HEK293 (cell line): ENCODE measurements around the gene NCKAP5.

ENCODE experiments used
- CTCF ChIA-PET: fragments of 350-600 bp; formaldehyde crosslinking; extraction: SDS; loops from one replicate; lab custom pipeline; 2021; ENCODE audit warnings: antibody characterized with exemption; lab: Yijun Ruan, JAX
- POLR2A ChIA-PET: fragments of 300-600 bp; formaldehyde crosslinking; extraction: SDS; loops from one replicate; lab custom pipeline; 2020; ENCODE audit warnings: antibody characterized with exemption, inconsistent platforms; lab: Yijun Ruan, JAX
- H3K27ac ChIP-seq: fragments of 200-500 bp; sonication (Bioruptor generic); 2 replicates; pipeline ENCODE4 v1.5.1; 2014; ENCODE audit warnings: low read depth, low read length, control low read depth, inconsistent platforms; ENCODE audit errors: extremely low read depth
- H3K36me3 ChIP-seq, 2 experiments: fragments of 200-500 bp in 1 of 2; sonication (Bioruptor generic) in 1 of 2; 1 replicate in 1 of 2; 2 replicates in 1 of 2; pipeline ENCODE4 v1.5.1; 2014 to 2017; ENCODE audit warnings: inconsistent platforms in 2 of 2, low read length in 2 of 2; ENCODE audit not compliant: control insufficient read depth in 2 of 2, insufficient read depth in 1 of 2
- H3K4me1 ChIP-seq: fragments of 200-500 bp; sonication (Bioruptor generic); 2 replicates; pipeline ENCODE4 v1.5.1; 2014; ENCODE audit warnings: mild to moderate bottlenecking, low read length, inconsistent platforms; ENCODE audit not compliant: control insufficient read depth, insufficient read depth
- H3K4me3 ChIP-seq: 2 replicates; pipeline ENCODE4 v1.5.1; 2011; ENCODE audit warnings: low read depth, mild to moderate bottlenecking, control low read depth, low read length, moderate library complexity
- H3K9me3 ChIP-seq: fragments of 200-500 bp; sonication (Bioruptor generic); 2 replicates; pipeline ENCODE4 v1.5.1; 2014; ENCODE audit warnings: low read depth, low read length, inconsistent platforms; ENCODE audit not compliant: control insufficient read depth, insufficient read depth
- KLF9 ChIP-seq: fragments of 450-650 bp; formaldehyde crosslinking; IDR thresholded peaks from 2 replicates; pipeline ENCODE4 v1.5.1; 2016; ENCODE audit warnings: missing biosample characterization, missing genetic modification characterization, low read depth
- SP7 ChIP-seq: fragments of 450-650 bp; formaldehyde crosslinking; IDR thresholded peaks from 2 replicates; pipeline ENCODE4 v1.5.1; 2016; ENCODE audit warnings: missing biosample characterization, missing genetic modification characterization
- ZEB2 ChIP-seq: fragments of 450-650 bp; formaldehyde crosslinking; IDR thresholded peaks from 2 replicates; pipeline ENCODE4 v1.5.1; 2016; ENCODE audit warnings: missing biosample characterization, missing genetic modification characterization
- ZFP41 ChIP-seq: fragments of 450-650 bp; formaldehyde crosslinking; IDR thresholded peaks from 2 replicates; pipeline ENCODE4 v1.5.1; 2016; ENCODE audit warnings: missing biosample characterization, missing genetic modification characterization, borderline replicate concordance
- ZFP69B ChIP-seq: fragments of 450-650 bp; formaldehyde crosslinking; IDR thresholded peaks from 2 replicates; pipeline ENCODE4 v1.5.1; 2016; ENCODE audit warnings: missing biosample characterization, missing genetic modification characterization
- ZNF10 ChIP-seq: fragments of 450-650 bp; formaldehyde crosslinking; IDR thresholded peaks from 2 replicates; pipeline ENCODE4 v1.5.1; 2017; ENCODE audit warnings: missing biosample characterization, missing genetic modification characterization
- ZNF248 ChIP-seq: fragments of 450-650 bp; formaldehyde crosslinking; IDR thresholded peaks from 2 replicates; pipeline ENCODE4 v1.5.1; 2017; ENCODE audit warnings: missing biosample characterization, missing genetic modification characterization
- ZNF274 ChIP-seq, 2 experiments: fragments of 200-500 bp in 1 of 2; fragments of 450-650 bp in 1 of 2; sonication (Bioruptor generic) in 1 of 2; formaldehyde crosslinking in 1 of 2; IDR thresholded peaks; 2 replicates each; pipeline versions ENCODE4 v1.5.1 to v1.6.1; 2014 to 2016; ENCODE audit warnings: borderline replicate concordance in 1 of 2, inconsistent platforms in 1 of 2, low read length in 1 of 2, missing biosample characterization in 1 of 2, missing genetic modification characterization in 1 of 2
- ZNF335 ChIP-seq: fragments of 450-650 bp; formaldehyde crosslinking; conservative IDR thresholded peaks from 2 replicates; pipeline ENCODE4 v1.5.1; 2016; ENCODE audit warnings: missing biosample characterization, missing genetic modification characterization
- ZNF350 ChIP-seq: fragments of 450-650 bp; formaldehyde crosslinking; IDR thresholded peaks from 2 replicates; pipeline ENCODE4 v1.5.0; 2017; ENCODE audit warnings: missing biosample characterization, mild to moderate bottlenecking, missing genetic modification characterization
- ZNF37A ChIP-seq: fragments of 450-650 bp; IDR thresholded peaks from 2 replicates; pipeline ENCODE4 v1.5.1; 2018; ENCODE audit warnings: missing biosample characterization, missing genetic modification characterization
- ZNF423 ChIP-seq: fragments of 450-650 bp; formaldehyde crosslinking; IDR thresholded peaks from 2 replicates; pipeline ENCODE4 v1.5.1; 2016; ENCODE audit warnings: missing biosample characterization, missing genetic modification characterization
- ZNF48 ChIP-seq: fragments of 450-650 bp; formaldehyde crosslinking; IDR thresholded peaks from 2 replicates; pipeline ENCODE4 v1.5.1; 2016; ENCODE audit warnings: missing biosample characterization, missing genetic modification characterization
- ZNF530 ChIP-seq: fragments of 450-650 bp; formaldehyde crosslinking; IDR thresholded peaks from 2 replicates; pipeline ENCODE4 v1.5.1; 2016; ENCODE audit warnings: low read depth, missing biosample characterization, missing genetic modification characterization
- ZNF623 ChIP-seq: fragments of 450-650 bp; formaldehyde crosslinking; IDR thresholded peaks from 2 replicates; pipeline ENCODE4 v1.5.1; 2016; ENCODE audit warnings: missing biosample characterization, missing genetic modification characterization
- ZNF701 ChIP-seq: fragments of 450-650 bp; formaldehyde crosslinking; IDR thresholded peaks from 2 replicates; pipeline ENCODE4 v1.5.1; 2016; ENCODE audit warnings: missing biosample characterization, missing genetic modification characterization
- ZNF76 ChIP-seq: fragments of 450-650 bp; formaldehyde crosslinking; IDR thresholded peaks from 2 replicates; pipeline ENCODE4; 2016; ENCODE audit warnings: low read depth, missing biosample characterization, missing genetic modification characterization, borderline replicate concordance
- ZNF776 ChIP-seq: fragments of 450-650 bp; formaldehyde crosslinking; IDR thresholded peaks from 2 replicates; pipeline ENCODE4 v1.5.0; 2017; ENCODE audit warnings: missing biosample characterization, missing genetic modification characterization, borderline replicate concordance
- ZNF777 ChIP-seq: fragments of 450-650 bp; formaldehyde crosslinking; IDR thresholded peaks from 2 replicates; pipeline ENCODE4 v1.5.1; 2017; ENCODE audit warnings: missing biosample characterization, missing genetic modification characterization, borderline replicate concordance
- ZSCAN23 ChIP-seq: fragments of 450-650 bp; formaldehyde crosslinking; IDR thresholded peaks from 2 replicates; pipeline ENCODE4 v1.5.1; 2016; ENCODE audit warnings: missing biosample characterization, missing genetic modification characterization
- ZSCAN30 ChIP-seq: fragments of 450-650 bp; IDR thresholded peaks from 2 replicates; pipeline ENCODE4 v1.5.1; 2018; ENCODE audit warnings: missing biosample characterization, mild to moderate bottlenecking, missing genetic modification characterization, moderate library complexity
- TF ChIP-seq, protein P1 (sequence below): sonication (generic); formaldehyde crosslinking; IDR thresholded peaks from 2 replicates; pipeline ENCODE4 v1.8.1; 2022; ENCODE audit warnings: mild to moderate bottlenecking, moderate library complexity, missing genetic modification reagents
- TF ChIP-seq, protein P2 (sequence below): fragments of 450-650 bp; formaldehyde crosslinking; IDR thresholded peaks from 2 replicates; pipeline ENCODE4 v1.5.1; 2016; ENCODE audit warnings: missing biosample characterization, missing genetic modification characterization
- TF ChIP-seq, protein P3 (sequence below): fragments of 450-650 bp; formaldehyde crosslinking; IDR thresholded peaks from 2 replicates; pipeline ENCODE4 v1.5.1; 2016; ENCODE audit warnings: missing biosample characterization, missing genetic modification characterization
- TF ChIP-seq, protein P4 (sequence below): fragments of 450-650 bp; formaldehyde crosslinking; IDR thresholded peaks from 2 replicates; pipeline ENCODE4 v1.5.1; 2016; ENCODE audit warnings: missing biosample characterization, missing genetic modification characterization
- TF ChIP-seq, protein P5 (sequence below): fragments of 450-650 bp; formaldehyde crosslinking; IDR thresholded peaks from 2 replicates; pipeline ENCODE4 v1.5.1; 2016; ENCODE audit warnings: missing biosample characterization, missing genetic modification characterization

Gene NCKAP5

DNA sequence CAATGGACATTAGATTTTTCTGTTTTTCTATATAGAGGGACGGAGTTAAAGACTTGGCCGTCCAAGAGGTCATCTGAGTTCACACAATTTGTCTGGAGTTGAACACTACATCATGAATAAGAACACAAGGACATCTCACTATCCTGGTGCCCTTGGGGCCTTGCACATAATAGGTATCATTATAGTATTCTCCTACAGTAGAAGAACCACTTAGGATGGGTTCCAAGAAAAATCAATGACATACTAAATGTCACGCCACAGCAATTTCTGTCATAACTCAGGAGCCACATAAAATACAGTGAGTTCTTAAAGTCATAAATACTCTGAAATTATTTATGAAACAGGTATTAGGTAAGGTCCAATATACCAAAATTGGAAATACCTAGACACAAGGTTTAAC lies 154.4 kb downstream of the NCKAP5 start (continued):
- TF ChIP-seq, protein P1, sequence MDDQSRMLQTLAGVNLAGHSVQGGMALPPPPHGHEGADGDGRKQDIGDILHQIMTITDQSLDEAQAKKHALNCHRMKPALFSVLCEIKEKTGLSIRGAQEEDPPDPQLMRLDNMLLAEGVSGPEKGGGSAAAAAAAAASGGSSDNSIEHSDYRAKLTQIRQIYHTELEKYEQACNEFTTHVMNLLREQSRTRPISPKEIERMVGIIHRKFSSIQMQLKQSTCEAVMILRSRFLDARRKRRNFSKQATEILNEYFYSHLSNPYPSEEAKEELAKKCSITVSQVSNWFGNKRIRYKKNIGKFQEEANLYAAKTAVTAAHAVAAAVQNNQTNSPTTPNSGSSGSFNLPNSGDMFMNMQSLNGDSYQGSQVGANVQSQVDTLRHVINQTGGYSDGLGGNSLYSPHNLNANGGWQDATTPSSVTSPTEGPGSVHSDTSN: no peak
- no peak for TF ChIP-seq ZNF776 (tag by site-specific recombination)
- no peak for TF ChIP-seq ZNF248 (tag by site-specific recombination)
- TF ChIP-seq ZNF701 (tag by site-specific recombination): no peak
- no peak for TF ChIP-seq ZNF10 (tag by site-specific recombination)
- no peak for TF ChIP-seq ZNF76
- no peak for TF ChIP-seq ZSCAN23 (tag by site-specific recombination)

DNA sequence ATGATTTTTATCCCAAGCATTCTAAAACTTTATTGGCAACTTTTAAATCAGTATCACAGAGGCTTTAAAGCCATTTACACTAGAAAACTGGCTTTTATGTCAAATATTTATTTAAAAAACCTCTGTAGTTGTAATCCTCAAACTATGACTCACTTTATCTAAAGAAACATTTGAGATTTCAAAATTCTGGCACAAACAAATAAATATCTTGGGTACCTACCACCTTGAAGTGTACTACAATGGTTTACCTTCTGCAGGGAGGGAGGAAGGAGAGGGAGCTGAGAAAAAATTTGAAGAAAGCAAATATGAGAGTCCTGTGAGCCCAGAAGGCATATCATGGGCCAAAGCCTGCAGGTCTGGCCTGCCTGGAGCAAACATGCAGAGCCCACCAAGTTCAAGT lies 155.6 kb downstream of the NCKAP5 start:
- POLR2A ChIA-PET: no interaction called here
- TF ChIP-seq ZNF37A (no peak), ZFP41 (tag by site-specific recombination) (no peak), ZNF274 (IDR thresholded peaks at IDR 0.05; ENCODE audit: low read length) (no peak), ZNF274 (tag by site-specific recombination; IDR thresholded peaks at IDR 0.05; ENCODE audit: borderline replicate concordance) (no peak), ZEB2 (no peak), ZNF423 (tag by site-specific recombination) (no peak), ZSCAN30 (tag by site-specific recombination) (no peak), ZNF48 (no peak), ZNF623 (no peak), ZFP69B (tag by site-specific recombination) (no peak), SP7 (tag by site-specific recombination) (no peak), ZNF350 (tag by site-specific recombination) (no peak), ZNF777 (no peak), ZNF530 (tag by site-specific recombination) (no peak), ZNF335 (no peak), KLF9 (tag by site-specific recombination) (no peak)
- TF ChIP-seq, protein P2, sequence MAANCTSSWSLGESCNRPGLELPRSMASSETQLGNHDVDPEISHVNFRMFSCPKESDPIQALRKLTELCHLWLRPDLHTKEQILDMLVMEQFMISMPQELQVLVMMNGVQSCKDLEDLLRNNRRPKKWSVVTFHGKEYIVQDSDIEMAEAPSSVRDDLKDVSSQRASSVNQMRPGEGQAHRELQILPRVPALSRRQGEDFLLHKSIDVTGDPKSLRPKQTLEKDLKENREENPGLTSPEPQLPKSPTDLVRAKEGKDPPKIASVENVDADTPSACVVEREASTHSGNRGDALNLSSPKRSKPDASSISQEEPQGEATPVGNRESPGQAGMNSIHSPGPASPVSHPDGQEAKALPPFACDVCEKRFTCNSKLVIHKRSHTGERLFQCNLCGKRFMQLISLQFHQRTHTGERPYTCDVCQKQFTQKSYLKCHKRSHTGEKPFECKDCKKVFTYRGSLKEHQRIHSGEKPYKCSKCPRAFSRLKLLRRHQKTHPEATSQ: no peak
- TF ChIP-seq, protein P3, sequence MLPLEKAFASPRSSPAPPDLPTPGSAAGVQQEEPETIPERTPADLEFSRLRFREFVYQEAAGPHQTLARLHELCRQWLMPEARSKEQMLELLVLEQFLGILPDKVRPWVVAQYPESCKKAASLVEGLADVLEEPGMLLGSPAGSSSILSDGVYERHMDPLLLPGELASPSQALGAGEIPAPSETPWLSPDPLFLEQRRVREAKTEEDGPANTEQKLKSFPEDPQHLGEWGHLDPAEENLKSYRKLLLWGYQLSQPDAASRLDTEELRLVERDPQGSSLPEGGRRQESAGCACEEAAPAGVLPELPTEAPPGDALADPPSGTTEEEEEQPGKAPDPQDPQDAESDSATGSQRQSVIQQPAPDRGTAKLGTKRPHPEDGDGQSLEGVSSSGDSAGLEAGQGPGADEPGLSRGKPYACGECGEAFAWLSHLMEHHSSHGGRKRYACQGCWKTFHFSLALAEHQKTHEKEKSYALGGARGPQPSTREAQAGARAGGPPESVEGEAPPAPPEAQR (tag by site-specific recombination): no peak
- TF ChIP-seq, protein P4, sequence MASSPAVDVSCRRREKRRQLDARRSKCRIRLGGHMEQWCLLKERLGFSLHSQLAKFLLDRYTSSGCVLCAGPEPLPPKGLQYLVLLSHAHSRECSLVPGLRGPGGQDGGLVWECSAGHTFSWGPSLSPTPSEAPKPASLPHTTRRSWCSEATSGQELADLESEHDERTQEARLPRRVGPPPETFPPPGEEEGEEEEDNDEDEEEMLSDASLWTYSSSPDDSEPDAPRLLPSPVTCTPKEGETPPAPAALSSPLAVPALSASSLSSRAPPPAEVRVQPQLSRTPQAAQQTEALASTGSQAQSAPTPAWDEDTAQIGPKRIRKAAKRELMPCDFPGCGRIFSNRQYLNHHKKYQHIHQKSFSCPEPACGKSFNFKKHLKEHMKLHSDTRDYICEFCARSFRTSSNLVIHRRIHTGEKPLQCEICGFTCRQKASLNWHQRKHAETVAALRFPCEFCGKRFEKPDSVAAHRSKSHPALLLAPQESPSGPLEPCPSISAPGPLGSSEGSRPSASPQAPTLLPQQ (tag by site-specific recombination): no peak
- TF ChIP-seq, protein P5, sequence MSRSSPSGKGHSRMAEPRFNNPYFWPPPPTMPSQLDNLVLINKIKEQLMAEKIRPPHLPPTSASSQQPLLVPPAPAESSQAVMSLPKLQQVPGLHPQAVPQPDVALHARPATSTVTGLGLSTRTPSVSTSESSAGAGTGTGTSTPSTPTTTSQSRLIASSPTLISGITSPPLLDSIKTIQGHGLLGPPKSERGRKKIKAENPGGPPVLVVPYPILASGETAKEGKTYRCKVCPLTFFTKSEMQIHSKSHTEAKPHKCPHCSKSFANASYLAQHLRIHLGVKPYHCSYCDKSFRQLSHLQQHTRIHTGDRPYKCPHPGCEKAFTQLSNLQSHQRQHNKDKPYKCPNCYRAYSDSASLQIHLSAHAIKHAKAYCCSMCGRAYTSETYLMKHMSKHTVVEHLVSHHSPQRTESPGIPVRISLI (tag by site-specific recombination): no peak
- CTCF ChIA-PET: interaction anchor here (2.3 kb wide), 1 partner anchor 148 kb away, joined by 5 read pairs; no protein-coding TSS in a partner anchor

More for the DNA sequence above, 155.6 kb downstream of the NCKAP5 start:
- Histone ChIP-seq H3K36me3 (no peaks in the 10 kb centered on the region), H3K27ac (no peak overlapping the region), H3K4me1 (no peaks in the 10 kb centered on the region), H3K9me3 (no peaks in the 10 kb centered on the region), H3K4me3 (no peak overlapping the region)
